Breast epithelium (tissue), 3 donors: ENCODE data around the gene DYNLRB1.

ENCODE experiments used
- POLR2AphosphoS5 ChIP-seq, 3 donors: sonication (generic); formaldehyde crosslinking; IDR thresholded peaks; one replicate each; pipeline ENCODE4 v1.6.1; 2017; ENCODE audit warnings: antibody characterized with exemption in 3 of 3
- TF ChIP-seq, protein P1 (sequence below), 3 donors: fragments of 450-650 bp; IDR thresholded peaks; one replicate each; pipeline ENCODE4 v1.5.1; 2016 to 2017; ENCODE audit warnings: antibody characterized with exemption in 3 of 3, mild to moderate bottlenecking in 3 of 3, moderate library complexity in 3 of 3

DNA sequence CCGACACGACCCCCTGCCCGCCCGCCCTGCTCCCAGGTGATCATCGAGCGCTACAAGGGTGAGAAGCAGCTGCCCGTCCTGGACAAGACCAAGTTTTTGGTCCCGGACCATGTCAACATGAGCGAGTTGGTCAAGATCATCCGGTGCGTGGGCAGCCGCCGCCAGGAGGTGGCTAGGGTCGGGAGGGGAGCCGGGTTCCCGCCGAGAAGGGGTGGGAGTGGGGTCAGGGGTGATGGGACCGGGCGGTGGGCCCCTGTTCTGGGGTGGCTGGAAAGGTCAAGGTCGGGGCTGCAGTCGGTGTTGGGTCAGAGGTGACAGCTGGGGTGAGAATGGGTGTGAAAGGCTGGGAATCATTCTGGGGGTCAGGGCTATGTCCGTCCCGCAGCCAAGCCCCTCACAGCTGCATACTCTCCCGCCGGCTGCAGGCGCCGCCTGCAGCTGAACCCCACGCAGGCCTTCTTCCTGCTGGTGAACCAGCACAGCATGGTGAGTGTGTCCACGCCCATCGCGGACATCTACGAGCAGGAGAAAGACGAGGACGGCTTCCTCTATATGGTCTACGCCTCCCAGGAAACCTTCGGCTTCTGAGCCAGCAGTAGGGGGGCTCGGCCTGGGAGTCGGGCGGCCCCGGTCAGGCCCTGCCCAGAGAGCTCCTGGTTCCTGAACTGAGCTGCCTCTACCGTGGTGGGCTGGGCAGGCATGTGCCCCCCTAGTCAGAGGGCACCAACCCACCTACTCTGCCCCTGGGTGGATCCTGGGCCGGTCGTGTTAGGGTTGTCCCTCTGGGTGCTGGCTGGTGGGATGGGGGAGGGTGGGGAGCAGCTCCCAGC is 43.3 kb downstream of the DYNLRB1 start:
- TF ChIP-seq, protein P1, sequence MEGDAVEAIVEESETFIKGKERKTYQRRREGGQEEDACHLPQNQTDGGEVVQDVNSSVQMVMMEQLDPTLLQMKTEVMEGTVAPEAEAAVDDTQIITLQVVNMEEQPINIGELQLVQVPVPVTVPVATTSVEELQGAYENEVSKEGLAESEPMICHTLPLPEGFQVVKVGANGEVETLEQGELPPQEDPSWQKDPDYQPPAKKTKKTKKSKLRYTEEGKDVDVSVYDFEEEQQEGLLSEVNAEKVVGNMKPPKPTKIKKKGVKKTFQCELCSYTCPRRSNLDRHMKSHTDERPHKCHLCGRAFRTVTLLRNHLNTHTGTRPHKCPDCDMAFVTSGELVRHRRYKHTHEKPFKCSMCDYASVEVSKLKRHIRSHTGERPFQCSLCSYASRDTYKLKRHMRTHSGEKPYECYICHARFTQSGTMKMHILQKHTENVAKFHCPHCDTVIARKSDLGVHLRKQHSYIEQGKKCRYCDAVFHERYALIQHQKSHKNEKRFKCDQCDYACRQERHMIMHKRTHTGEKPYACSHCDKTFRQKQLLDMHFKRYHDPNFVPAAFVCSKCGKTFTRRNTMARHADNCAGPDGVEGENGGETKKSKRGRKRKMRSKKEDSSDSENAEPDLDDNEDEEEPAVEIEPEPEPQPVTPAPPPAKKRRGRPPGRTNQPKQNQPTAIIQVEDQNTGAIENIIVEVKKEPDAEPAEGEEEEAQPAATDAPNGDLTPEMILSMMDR (IDR thresholded peaks at IDR 0.05) = no peak
- no peak for TF ChIP-seq POLR2AphosphoS5 (IDR thresholded peaks at IDR 0.05)
